HepG2 (cell line): ENCODE measurements around the gene RNF133. TPM values are rescaled to one million over a fixed set of nuclear protein-coding genes. Genes with fewer than 3 reads are reported as not detected.

ENCODE experiments used
- ARNT2 ChIP-seq: sonication (generic); formaldehyde crosslinking; IDR thresholded peaks from 2 replicates; pipeline ENCODE4 v1.8.0; 2022; ENCODE audit warnings: mild to moderate bottlenecking, low read depth, missing genetic modification reagents, moderate library complexity
- CC2D1A ChIP-seq: sonication (generic); formaldehyde crosslinking; IDR thresholded peaks from 2 replicates; pipeline ENCODE4 v1.8.1; 2023; ENCODE audit warnings: mild to moderate bottlenecking, missing genetic modification reagents
- ELF3 ChIP-seq: IDR thresholded peaks from 2 replicates; pipeline ENCODE4 v1.6.1; 2016; ENCODE audit warnings: missing genetic modification reagents, missing compliant biosample characterization
- IKZF1 ChIP-seq: fragments of 450-650 bp; IDR thresholded peaks from 2 replicates; pipeline ENCODE4 v1.7.1; 2016
- KDM2A ChIP-seq: sonication (generic); formaldehyde crosslinking; IDR thresholded peaks from 2 replicates; pipeline ENCODE4 v1.4.0; 2020; ENCODE audit warnings: low read depth, missing genetic modification reagents, borderline replicate concordance
- RAD21 ChIP-seq: fragments of 450-650 bp; formaldehyde crosslinking; IDR thresholded peaks from 2 replicates; pipeline ENCODE4 v1.5.0; 2020; ENCODE audit warnings: mild to moderate bottlenecking
- SNRNP70 ChIP-seq: fragments of 200-400 bp; formaldehyde crosslinking; IDR thresholded peaks from 2 replicates; pipeline ENCODE4 v1.6.1; 2017; ENCODE audit warnings: mild to moderate bottlenecking, low read depth, low read length, moderate library complexity
- SRF ChIP-seq: IDR thresholded peaks from 2 replicates; pipeline ENCODE4 v1.6.1; 2011; ENCODE audit warnings: mild to moderate bottlenecking, low read depth, low read length, moderate library complexity
- ZFX ChIP-seq: sonication (generic); formaldehyde crosslinking; IDR thresholded peaks from 2 replicates; pipeline ENCODE4 v1.4.0; 2020; ENCODE audit warnings: mild to moderate bottlenecking, low read depth, missing genetic modification reagents, moderate library complexity
- ZNF333 ChIP-seq: sonication (generic); formaldehyde crosslinking; IDR thresholded peaks from 2 replicates; pipeline ENCODE4 v1.4.0; 2020; ENCODE audit warnings: mild to moderate bottlenecking, missing genetic modification reagents, borderline replicate concordance
- ZNF589 ChIP-seq: sonication (generic); formaldehyde crosslinking; conservative IDR thresholded peaks from 2 replicates; pipeline ENCODE4 v1.8.0; 2022; ENCODE audit warnings: mild to moderate bottlenecking, moderate library complexity, missing genetic modification reagents
- ZNF672 ChIP-seq: sonication (generic); formaldehyde crosslinking; IDR thresholded peaks from 2 replicates; pipeline ENCODE4 v1.8.1; 2022; ENCODE audit warnings: missing genetic modification reagents
- ZNF678 ChIP-seq: sonication (generic); formaldehyde crosslinking; IDR thresholded peaks from 2 replicates; pipeline ENCODE4 v1.4.0; 2020; ENCODE audit warnings: mild to moderate bottlenecking, missing genetic modification reagents
- ZNF737 ChIP-seq: sonication (generic); formaldehyde crosslinking; IDR thresholded peaks from 2 replicates; pipeline ENCODE4 v1.5.0; 2020; ENCODE audit warnings: missing genetic modification reagents, mild to moderate bottlenecking, borderline replicate concordance
- ZNF749 ChIP-seq: sonication (generic); formaldehyde crosslinking; IDR thresholded peaks from 2 replicates; pipeline ENCODE4 v1.8.0; 2022; ENCODE audit warnings: mild to moderate bottlenecking, missing genetic modification reagents, moderate library complexity, borderline replicate concordance
- ZNF75D ChIP-seq: sonication (generic); formaldehyde crosslinking; IDR thresholded peaks from 2 replicates; pipeline ENCODE4 v1.8.1; 2023; ENCODE audit warnings: missing genetic modification reagents, mild to moderate bottlenecking, borderline replicate concordance
- polyA plus RNA-seq, 8 experiments: library from polyadenylated mRNA; depleted of rRNA in 3 of 8; stranded (reverse) in 7 of 8; unstranded in 1 of 8; fragments of >200 nt; fragmentation: Illumina TruSeq in 4 of 8; extraction: Trizol in 4 of 8; gene quantifications; 2 replicates each; pipeline versions ENCODE4 v1.2.1 to v1.2.3, GENCODE V29; 2011 to 2016; ENCODE audit warnings: low read depth in 4 of 8, missing spikeins in 1 of 8, mixed read lengths in 1 of 8; ENCODE audit not compliant: insufficient read depth in 1 of 8
- total RNA-seq, 5 experiments: library from RNA; depleted of rRNA; stranded (reverse); fragments of >200 nt; fragmentation: Illumina TruSeq; extraction: Trizol; gene quantifications; 2 replicates each; pipeline ENCODE4 v1.2.3, GENCODE V29; 2016; ENCODE audit warnings: low read depth in 1 of 5
- TF ChIP-seq, protein P1 (sequence below): IDR thresholded peaks from 2 replicates; pipeline ENCODE4 v1.6.1; 2018; ENCODE audit warnings: missing genetic modification reagents
- TF ChIP-seq, protein P2 (sequence below): sonication (generic); formaldehyde crosslinking; IDR thresholded peaks from 2 replicates; pipeline ENCODE4 v1.9.0; 2021; ENCODE audit warnings: missing genetic modification reagents, mild to moderate bottlenecking, borderline replicate concordance
- TF ChIP-seq, protein P3 (sequence below): sonication (generic); formaldehyde crosslinking; IDR thresholded peaks from 2 replicates; pipeline ENCODE4 v1.8.0; 2022; ENCODE audit warnings: mild to moderate bottlenecking, missing genetic modification reagents, moderate library complexity
- TF ChIP-seq, protein P4 (sequence below): sonication (generic); formaldehyde crosslinking; conservative IDR thresholded peaks from 2 replicates; pipeline ENCODE4 v1.8.1; 2023; ENCODE audit warnings: missing genetic modification reagents
- TF ChIP-seq, protein P5 (sequence below): sonication (generic); formaldehyde crosslinking; IDR thresholded peaks from 2 replicates; pipeline ENCODE4 v1.4.0; 2020; ENCODE audit warnings: missing genetic modification reagents

RNF133 gene
- total and polyA plus RNA-seq, 2 of the 13 experiments (the other 11 are each of a cell fraction or from before 2014, with no cell fraction given) = 0.13 to 1.00 TPM

DNA sequence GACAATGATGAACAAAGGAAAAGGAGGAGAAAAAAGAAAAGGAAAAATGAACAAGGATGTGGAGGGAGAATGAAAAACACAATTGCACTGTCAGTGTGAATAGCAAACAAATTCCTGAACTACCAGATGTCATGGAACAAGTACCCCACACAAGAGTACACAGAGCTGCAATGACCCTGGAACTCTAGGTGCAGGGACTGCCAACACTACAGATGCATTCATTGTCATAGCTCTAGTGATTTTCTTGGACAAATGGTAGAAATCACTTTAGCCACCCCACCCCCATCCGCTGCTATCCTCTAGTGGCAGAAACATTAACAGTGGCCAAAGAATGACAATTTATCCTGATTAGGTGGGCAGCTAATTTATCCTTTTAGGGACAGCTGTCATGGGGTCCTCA is 3.1 kb downstream of the RNF133 start (continued):
- TF ChIP-seq ELF3 (CRISPR knock-in tag) (0 out of 2 replicates have a peak, but pooled peaks have one; percentile 31), ZNF737 (no peak), ZFX (no peak), ARNT2 (no peak), ZNF333 (CRISPR knock-in tag) (no peak), KDM2A (CRISPR knock-in tag) (no peak), ZNF672 (CRISPR knock-in tag) (no peak), RAD21 (0 out of 2 replicates have a peak, but pooled peaks have one; percentile 21), ZNF678 (CRISPR knock-in tag) (no peak), ZNF75D (CRISPR knock-in tag) (no peak), ZNF589 (no peak), SRF (no peak), IKZF1 (no peak), SNRNP70 (no peak), ZNF749 (no peak), CC2D1A (CRISPR knock-in tag) (no peak)
- TF ChIP-seq, protein P1, sequence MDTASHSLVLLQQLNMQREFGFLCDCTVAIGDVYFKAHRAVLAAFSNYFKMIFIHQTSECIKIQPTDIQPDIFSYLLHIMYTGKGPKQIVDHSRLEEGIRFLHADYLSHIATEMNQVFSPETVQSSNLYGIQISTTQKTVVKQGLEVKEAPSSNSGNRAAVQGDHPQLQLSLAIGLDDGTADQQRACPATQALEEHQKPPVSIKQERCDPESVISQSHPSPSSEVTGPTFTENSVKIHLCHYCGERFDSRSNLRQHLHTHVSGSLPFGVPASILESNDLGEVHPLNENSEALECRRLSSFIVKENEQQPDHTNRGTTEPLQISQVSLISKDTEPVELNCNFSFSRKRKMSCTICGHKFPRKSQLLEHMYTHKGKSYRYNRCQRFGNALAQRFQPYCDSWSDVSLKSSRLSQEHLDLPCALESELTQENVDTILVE (CRISPR knock-in tag) = no peak
- TF ChIP-seq, protein P2, sequence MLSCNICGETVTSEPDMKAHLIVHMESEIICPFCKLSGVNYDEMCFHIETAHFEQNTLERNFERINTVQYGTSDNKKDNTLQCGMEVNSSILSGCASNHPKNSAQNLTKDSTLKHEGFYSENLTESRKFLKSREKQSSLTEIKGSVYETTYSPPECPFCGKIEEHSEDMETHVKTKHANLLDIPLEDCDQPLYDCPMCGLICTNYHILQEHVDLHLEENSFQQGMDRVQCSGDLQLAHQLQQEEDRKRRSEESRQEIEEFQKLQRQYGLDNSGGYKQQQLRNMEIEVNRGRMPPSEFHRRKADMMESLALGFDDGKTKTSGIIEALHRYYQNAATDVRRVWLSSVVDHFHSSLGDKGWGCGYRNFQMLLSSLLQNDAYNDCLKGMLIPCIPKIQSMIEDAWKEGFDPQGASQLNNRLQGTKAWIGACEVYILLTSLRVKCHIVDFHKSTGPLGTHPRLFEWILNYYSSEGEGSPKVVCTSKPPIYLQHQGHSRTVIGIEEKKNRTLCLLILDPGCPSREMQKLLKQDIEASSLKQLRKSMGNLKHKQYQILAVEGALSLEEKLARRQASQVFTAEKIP = no peak
- TF ChIP-seq, protein P3, sequence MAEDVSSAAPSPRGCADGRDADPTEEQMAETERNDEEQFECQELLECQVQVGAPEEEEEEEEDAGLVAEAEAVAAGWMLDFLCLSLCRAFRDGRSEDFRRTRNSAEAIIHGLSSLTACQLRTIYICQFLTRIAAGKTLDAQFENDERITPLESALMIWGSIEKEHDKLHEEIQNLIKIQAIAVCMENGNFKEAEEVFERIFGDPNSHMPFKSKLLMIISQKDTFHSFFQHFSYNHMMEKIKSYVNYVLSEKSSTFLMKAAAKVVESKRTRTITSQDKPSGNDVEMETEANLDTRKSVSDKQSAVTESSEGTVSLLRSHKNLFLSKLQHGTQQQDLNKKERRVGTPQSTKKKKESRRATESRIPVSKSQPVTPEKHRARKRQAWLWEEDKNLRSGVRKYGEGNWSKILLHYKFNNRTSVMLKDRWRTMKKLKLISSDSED = no peak
- TF ChIP-seq, protein P4, sequence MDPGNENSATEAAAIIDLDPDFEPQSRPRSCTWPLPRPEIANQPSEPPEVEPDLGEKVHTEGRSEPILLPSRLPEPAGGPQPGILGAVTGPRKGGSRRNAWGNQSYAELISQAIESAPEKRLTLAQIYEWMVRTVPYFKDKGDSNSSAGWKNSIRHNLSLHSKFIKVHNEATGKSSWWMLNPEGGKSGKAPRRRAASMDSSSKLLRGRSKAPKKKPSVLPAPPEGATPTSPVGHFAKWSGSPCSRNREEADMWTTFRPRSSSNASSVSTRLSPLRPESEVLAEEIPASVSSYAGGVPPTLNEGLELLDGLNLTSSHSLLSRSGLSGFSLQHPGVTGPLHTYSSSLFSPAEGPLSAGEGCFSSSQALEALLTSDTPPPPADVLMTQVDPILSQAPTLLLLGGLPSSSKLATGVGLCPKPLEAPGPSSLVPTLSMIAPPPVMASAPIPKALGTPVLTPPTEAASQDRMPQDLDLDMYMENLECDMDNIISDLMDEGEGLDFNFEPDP (CRISPR knock-in tag) = no peak
- TF ChIP-seq, protein P5, sequence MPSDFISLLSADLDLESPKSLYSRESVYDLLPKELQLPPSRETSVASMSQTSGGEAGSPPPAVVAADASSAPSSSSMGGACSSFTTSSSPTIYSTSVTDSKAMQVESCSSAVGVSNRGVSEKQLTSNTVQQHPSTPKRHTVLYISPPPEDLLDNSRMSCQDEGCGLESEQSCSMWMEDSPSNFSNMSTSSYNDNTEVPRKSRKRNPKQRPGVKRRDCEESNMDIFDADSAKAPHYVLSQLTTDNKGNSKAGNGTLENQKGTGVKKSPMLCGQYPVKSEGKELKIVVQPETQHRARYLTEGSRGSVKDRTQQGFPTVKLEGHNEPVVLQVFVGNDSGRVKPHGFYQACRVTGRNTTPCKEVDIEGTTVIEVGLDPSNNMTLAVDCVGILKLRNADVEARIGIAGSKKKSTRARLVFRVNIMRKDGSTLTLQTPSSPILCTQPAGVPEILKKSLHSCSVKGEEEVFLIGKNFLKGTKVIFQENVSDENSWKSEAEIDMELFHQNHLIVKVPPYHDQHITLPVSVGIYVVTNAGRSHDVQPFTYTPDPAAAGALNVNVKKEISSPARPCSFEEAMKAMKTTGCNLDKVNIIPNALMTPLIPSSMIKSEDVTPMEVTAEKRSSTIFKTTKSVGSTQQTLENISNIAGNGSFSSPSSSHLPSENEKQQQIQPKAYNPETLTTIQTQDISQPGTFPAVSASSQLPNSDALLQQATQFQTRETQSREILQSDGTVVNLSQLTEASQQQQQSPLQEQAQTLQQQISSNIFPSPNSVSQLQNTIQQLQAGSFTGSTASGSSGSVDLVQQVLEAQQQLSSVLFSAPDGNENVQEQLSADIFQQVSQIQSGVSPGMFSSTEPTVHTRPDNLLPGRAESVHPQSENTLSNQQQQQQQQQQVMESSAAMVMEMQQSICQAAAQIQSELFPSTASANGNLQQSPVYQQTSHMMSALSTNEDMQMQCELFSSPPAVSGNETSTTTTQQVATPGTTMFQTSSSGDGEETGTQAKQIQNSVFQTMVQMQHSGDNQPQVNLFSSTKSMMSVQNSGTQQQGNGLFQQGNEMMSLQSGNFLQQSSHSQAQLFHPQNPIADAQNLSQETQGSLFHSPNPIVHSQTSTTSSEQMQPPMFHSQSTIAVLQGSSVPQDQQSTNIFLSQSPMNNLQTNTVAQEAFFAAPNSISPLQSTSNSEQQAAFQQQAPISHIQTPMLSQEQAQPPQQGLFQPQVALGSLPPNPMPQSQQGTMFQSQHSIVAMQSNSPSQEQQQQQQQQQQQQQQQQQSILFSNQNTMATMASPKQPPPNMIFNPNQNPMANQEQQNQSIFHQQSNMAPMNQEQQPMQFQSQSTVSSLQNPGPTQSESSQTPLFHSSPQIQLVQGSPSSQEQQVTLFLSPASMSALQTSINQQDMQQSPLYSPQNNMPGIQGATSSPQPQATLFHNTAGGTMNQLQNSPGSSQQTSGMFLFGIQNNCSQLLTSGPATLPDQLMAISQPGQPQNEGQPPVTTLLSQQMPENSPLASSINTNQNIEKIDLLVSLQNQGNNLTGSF (CRISPR knock-in tag) = no peak
